Memory B cell (primary cell): Measurements from ENCODE around the gene PHC1.
"Not testable (repeated sequence)": the region's sequence is repeated elsewhere in the genome, so short reads cannot be mapped to it uniquely, and the experiment has no call there.

Source experiments
- ATAC-seq: fragments of 150-1000 bp; cut with Tn5 transposase; 2 replicates; pipeline ENCODE4 v1.10.0; 2021; ENCODE audit warnings: low read depth, mild to moderate bottlenecking, moderate library complexity
- DNase-seq, 2 donors: peaks; one replicate each; pipeline ENCODE4 v3.0.0; 2022; ENCODE audit warnings: low spot score in 2 of 2
- H3K27ac Mint-ChIP-seq: one replicate; pipeline ENCODE4 v1.8.0; 2022; ENCODE audit warnings: mild to moderate bottlenecking, moderate library complexity, mixed read lengths
- H3K27me3 Mint-ChIP-seq: one replicate; pipeline ENCODE4 v1.8.0; 2022; ENCODE audit warnings: mixed read lengths
- H3K36me3 Mint-ChIP-seq: one replicate; pipeline ENCODE4 v1.8.0; 2022; ENCODE audit warnings: mild to moderate bottlenecking, mixed read lengths
- H3K4me1 Mint-ChIP-seq: one replicate; pipeline ENCODE4 v1.8.0; 2022; ENCODE audit warnings: mixed read lengths
- H3K4me3 Mint-ChIP-seq: one replicate; pipeline ENCODE4 v1.8.0; 2022; ENCODE audit warnings: mild to moderate bottlenecking, moderate library complexity, mixed read lengths
- H3K9me3 Mint-ChIP-seq: one replicate; pipeline ENCODE4 v1.8.0; 2022; ENCODE audit warnings: mixed read lengths

Gene PHC1

DNA sequence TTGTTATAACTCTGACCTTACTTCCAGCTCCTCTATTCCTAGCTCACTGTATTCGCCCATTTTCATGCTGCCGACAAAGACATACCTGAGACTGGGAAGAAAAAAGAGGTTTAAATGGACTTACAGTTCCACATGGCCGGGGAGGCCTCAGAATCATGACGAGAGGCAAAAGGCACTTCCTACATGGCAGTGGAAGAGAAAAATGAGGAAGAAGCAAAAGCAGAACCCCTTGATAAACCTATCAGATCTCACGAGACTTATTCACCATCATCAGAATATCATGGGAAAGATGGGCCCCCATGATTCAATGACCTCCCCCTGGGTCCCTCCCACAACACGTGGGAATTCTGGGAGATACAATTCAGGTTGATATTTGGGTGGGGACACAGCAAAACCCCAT is 14.5 kb upstream of the PHC1 start:
- ATAC-seq (no peak), DNase-seq (no peak)
- no peak overlapping the region for H3K4me3 Mint-ChIP-seq
- H3K36me3 Mint-ChIP-seq, result peaks cover 6% of the 10 kb centered on the region
- H3K4me1 Mint-ChIP-seq, result peaks cover 23% of the 10 kb centered on the region
- H3K27me3 Mint-ChIP-seq, result no peaks in the 10 kb centered on the region
- peaks cover 11% of the 10 kb centered on the region for H3K9me3 Mint-ChIP-seq
- H3K27ac Mint-ChIP-seq, result no peak overlapping the region

DNA sequence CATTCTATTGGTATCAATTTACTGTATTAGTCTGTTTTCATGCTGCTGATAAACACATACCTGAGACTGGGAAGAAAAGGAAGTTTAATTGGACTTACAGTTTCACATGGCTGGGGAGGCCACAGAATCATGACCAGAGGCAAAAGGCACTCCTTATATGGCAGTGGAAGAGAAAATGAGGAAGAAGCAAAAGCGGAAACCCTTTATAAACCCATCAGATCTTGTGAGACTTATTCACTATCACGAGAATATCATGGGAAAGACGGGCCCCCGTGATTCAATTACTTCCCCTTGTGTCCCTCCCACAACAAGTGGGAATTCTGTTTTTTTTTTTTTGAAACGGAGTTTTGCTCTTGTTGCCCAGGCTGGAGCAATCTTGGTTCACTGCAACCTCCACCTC is 11.6 kb upstream of the PHC1 start:
- Mint-ChIP-seq H3K27ac (peak overlapping the region; percentile 84), H3K4me1 (peaks cover 26% of the 10 kb centered on the region), H3K9me3 (peaks cover 11% of the 10 kb centered on the region), H3K4me3 (peak overlapping the region; percentile 51)
- peak; percentile 90 for ATAC-seq
- not testable (repeated sequence) for H3K27me3 Mint-ChIP-seq, H3K36me3 Mint-ChIP-seq
- peak in 1 of 2 donors; percentile 36 for DNase-seq

DNA sequence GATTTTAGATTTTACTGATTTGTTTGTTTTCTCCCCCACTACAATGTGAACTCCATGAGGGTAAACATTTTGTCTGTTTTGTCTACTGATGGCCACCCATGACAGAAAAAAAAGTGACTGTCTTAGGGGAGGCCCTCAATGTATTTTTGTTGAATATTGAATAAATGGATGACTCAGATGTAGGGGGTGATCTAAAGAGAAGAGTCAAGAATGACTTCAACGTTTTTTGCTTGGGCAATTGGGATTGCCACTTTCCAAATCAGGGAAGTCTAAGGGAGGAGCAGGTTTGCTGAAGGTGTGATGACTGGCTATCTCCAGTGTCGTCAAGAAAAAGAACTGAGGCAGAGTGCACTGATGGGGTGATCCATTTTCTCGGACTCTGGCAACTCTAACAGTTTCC is 10.7 kb upstream of the PHC1 start:
- Mint-ChIP-seq H3K36me3 (peaks cover 6% of the 10 kb centered on the region), H3K9me3 (peaks cover 11% of the 10 kb centered on the region), H3K4me1 (peaks cover 26% of the 10 kb centered on the region), H3K4me3 (peak overlapping the region; percentile 35), H3K27me3 (no peaks in the 10 kb centered on the region), H3K27ac (peak overlapping the region; percentile 84)
- DNase-seq (no peak), ATAC-seq (no peak)

DNA sequence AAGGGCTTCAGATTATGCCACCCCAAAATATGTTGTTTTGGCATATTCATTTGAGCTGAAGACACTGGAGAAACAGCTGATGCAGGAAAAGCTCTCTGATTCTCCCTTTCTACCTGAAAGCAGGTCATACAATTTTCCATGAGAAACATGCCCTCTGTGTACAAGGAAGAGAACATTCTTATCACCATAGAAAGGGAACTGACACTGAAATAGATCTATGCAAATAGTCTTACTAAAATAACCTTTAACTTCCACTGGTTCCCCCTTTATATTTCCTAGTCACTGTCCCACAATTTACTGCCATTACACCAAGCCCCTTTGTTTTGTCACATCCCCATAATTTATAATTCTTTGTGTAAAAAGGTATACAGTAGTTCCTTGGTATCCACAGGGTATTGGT is 9.6 kb upstream of the PHC1 start:
- ATAC-seq (peak; percentile 25), DNase-seq (no peak)
- H3K27me3 Mint-ChIP-seq, result no peaks in the 10 kb centered on the region
- H3K4me3 Mint-ChIP-seq, result peak overlapping the region; percentile 21
- H3K36me3 Mint-ChIP-seq, result peaks cover 6% of the 10 kb centered on the region
- no peak overlapping the region for H3K27ac Mint-ChIP-seq
- H3K4me1 Mint-ChIP-seq, result peaks cover 25% of the 10 kb centered on the region
- H3K9me3 Mint-ChIP-seq, result peaks cover 10% of the 10 kb centered on the region

DNA sequence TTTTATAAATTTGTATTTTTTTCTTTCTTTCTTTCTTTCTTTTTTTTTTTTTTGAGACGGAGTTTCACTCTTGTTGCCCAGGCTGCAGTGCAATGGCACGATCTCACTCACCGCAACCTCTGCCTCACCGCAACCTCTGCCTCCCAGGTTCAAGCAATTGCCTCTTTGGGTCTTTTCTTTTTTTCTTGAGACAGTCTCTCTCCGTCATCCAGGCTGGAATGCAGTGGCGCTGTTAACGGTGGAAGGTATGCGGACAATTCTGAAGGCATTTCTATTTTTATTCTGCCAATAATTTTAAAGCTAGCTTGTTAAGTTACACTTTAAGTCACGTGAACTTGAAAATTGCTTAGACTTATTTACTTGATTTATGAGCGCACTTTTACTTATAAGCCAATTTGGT is 8.8 kb upstream of the PHC1 start:
- peaks cover 20% of the 10 kb centered on the region for H3K4me1 Mint-ChIP-seq
- peaks cover 6% of the 10 kb centered on the region for H3K36me3 Mint-ChIP-seq
- no peaks in the 10 kb centered on the region for H3K27me3 Mint-ChIP-seq
- H3K27ac Mint-ChIP-seq, result no peak overlapping the region
- DNase-seq (no peak), ATAC-seq (no peak)
- H3K4me3 Mint-ChIP-seq, result no peak overlapping the region
- peaks cover 6% of the 10 kb centered on the region for H3K9me3 Mint-ChIP-seq

DNA sequence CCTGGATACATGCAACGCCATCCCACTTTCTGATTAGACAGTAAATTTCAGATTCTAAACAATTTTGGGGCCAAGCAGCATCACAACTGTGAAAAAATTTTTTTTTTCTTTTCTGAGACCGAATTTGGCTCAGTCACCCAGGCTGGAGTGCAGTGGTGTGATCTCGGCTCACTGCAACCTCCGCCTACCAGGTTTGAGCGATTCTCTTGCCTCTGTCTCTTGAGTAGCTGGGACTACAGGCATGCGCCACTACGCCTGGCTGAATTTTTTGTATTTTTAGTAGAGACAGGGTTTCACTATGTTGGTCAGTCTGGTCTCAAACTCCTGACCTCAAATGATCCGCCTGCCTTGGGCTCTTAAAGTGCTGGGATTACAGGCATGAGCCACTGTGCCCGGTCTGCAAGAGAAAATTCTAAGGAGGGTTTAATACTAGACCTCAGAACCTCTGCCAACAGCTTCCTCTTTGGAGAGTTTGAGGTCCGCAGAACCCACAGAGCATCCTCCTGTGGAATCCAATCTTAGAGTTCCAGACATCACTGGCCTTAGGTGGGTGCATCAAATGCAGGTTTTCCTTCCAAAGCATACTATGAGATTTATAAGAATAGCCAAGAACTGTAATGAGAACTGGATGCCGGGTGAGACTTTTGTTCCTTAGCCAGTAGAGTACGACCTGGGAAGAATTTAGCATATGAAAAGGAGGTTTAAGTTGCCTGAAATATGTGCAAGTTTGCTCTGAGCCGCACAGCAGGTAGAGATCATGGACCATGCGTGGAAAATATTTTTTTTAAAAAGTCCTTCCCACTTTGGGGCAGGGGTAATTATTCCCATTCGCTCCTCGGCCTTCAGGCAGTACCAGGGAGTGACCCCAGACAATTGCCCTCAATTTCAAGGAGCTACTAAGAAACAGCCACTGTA is 7.8 kb upstream of the PHC1 start:
- H3K9me3 Mint-ChIP-seq, result peaks cover 6% of the 10 kb centered on the region
- H3K36me3 Mint-ChIP-seq, result peaks cover 6% of the 10 kb centered on the region
- no peak for DNase-seq
- no peak overlapping the region for H3K27ac Mint-ChIP-seq
- no peak overlapping the region for H3K4me3 Mint-ChIP-seq
- H3K27me3 Mint-ChIP-seq, result no peaks in the 10 kb centered on the region
- peaks cover 21% of the 10 kb centered on the region for H3K4me1 Mint-ChIP-seq
- ATAC-seq, result no peak

DNA sequence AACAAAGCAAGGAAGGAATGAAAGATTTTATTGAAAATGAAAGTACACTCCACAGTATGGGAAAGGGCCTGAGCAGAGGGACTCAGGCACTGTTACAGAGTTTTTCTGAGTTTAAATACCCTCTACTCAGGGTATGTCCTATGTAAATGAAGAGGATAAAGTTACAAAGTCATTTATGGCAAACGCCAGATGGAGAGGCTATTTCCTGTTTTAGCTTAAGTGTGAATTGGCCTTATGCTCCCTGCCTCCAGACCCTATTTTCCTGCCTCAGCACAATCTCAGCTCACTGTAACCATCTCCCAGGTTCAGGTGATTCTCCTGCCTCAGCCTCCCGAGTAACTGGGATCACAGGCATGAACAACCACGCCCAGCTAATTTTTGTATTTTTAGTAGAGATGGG is 6.8 kb upstream of the PHC1 start:
- Mint-ChIP-seq H3K4me3 (no peak overlapping the region), H3K27me3 (no peaks in the 10 kb centered on the region), H3K9me3 (peaks cover 5% of the 10 kb centered on the region), H3K4me1 (peaks cover 23% of the 10 kb centered on the region), H3K27ac (no peak overlapping the region), H3K36me3 (peaks cover 5% of the 10 kb centered on the region)
- ATAC-seq, result no peak
- DNase-seq, result no peak

DNA sequence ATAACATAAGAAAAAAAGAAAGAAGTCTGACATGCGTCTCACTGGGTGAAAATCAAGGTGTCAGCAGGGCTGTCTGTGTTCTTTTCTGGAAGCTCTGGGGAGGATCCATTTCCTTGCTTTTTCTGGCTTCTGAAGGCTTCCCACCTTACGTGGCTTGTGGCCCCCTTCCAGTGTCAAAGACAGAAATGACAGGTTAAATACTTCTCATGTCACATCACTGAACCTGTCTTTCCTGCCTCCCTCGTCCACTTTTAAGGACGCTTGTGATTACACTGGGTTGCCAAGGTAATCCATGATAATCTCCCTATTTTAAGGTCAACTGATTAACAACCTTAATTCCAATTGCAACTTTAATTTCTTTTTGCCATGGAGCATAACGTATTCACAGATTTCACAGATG is 4.6 kb upstream of the PHC1 start:
- peaks cover 14% of the 10 kb centered on the region for H3K4me1 Mint-ChIP-seq
- H3K27me3 Mint-ChIP-seq, result no peaks in the 10 kb centered on the region
- H3K9me3 Mint-ChIP-seq, result no peaks in the 10 kb centered on the region
- no peak overlapping the region for H3K27ac Mint-ChIP-seq
- DNase-seq (no peak), ATAC-seq (no peak)
- no peaks in the 10 kb centered on the region for H3K36me3 Mint-ChIP-seq
- no peak overlapping the region for H3K4me3 Mint-ChIP-seq

DNA sequence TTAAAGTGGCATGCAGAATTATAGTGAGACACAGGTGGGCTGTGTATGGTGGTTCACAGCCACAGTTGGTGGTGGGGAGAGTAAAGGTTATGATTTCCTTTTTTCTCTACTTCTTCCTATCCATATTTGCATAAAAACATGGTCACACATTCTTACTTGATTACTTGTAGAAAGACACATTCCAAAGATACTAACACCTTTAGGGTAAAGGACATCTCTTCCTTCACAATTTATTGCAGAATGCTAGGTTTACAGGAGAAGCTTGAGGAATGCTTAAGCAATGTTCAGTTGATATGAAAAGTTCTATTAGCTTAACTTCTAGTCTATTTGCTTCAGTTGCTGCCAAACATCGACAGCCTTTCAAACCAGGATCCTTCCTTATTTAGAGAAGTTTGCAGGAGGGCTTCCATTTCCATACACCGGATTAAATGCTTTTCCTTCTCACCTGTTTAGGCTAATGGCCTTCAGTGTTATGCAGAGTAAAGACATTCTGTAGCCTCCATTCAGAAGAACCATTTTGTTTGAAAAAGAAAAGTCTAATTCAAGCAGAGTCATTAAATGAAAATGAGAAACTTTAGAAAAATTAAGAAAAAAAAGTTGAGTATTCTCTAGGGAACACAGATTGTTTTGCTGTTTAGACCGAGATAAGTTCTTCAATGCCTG is 2.6 kb upstream of the PHC1 start:
- no peak for DNase-seq
- Mint-ChIP-seq H3K9me3 (no peaks in the 10 kb centered on the region), H3K27ac (peak overlapping the region; percentile 28)

DNA sequence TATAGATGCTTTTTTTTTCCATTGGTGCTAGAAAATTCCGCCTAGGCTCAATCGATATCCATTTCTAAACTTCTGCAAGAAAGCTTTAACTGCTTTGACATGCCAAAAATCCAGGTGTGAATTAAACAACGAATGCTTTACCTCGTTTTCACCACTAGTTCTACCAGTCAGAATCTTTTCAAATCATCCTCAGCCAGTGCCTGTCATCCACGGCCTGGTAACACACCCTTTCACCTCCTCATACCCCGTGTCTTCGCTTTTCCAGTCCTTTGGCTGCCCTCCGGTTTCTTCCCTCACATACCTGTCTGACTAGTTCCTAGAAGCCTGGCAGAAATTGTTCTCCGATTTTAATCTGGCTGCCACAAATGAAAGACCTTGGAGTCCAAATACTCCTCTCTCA is 1.4 kb upstream of the PHC1 start:
- H3K27ac Mint-ChIP-seq, result peak overlapping the region; percentile 86
- no peaks in the 10 kb centered on the region for H3K27me3 Mint-ChIP-seq
- H3K9me3 Mint-ChIP-seq, result no peaks in the 10 kb centered on the region
- H3K4me1 Mint-ChIP-seq, result peaks cover 11% of the 10 kb centered on the region
- DNase-seq (peak in 1 of 2 donors; percentile 20), ATAC-seq (peak; percentile 33)
- H3K36me3 Mint-ChIP-seq, result no peaks in the 10 kb centered on the region
- H3K4me3 Mint-ChIP-seq, result peak overlapping the region; percentile 10

More for the DNA sequence above, 2.6 kb upstream of the PHC1 start:
- H3K36me3 Mint-ChIP-seq, result no peaks in the 10 kb centered on the region
- H3K4me1 Mint-ChIP-seq, result peaks cover 11% of the 10 kb centered on the region
- no peak overlapping the region for H3K4me3 Mint-ChIP-seq
- ATAC-seq, result no peak
- no peaks in the 10 kb centered on the region for H3K27me3 Mint-ChIP-seq

DNA sequence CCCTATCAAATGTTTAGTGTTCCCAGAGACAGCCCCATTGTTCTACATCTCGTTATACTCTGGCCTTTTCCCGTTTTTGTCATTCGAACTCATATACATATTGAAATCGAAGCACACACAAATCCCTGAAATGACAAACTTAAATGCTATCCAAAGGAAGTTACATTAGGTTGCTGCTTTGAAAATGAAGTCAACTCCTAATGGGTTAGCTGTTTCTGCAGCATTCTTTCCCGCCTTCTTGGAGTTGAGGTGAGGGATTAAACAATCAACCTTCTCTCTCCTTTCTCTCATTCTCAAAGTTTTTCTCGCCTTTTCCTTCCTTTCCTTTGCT is 642 bp upstream of the PHC1 start:
- Mint-ChIP-seq H3K4me3 (peak overlapping the region; percentile 90), H3K27me3 (no peaks in the 10 kb centered on the region), H3K36me3 (peaks cover 4% of the 10 kb centered on the region), H3K27ac (peak overlapping the region; percentile 86), H3K4me1 (peaks cover 11% of the 10 kb centered on the region), H3K9me3 (no peaks in the 10 kb centered on the region)
- DNase-seq (no peak), ATAC-seq (no peak)

DNA sequence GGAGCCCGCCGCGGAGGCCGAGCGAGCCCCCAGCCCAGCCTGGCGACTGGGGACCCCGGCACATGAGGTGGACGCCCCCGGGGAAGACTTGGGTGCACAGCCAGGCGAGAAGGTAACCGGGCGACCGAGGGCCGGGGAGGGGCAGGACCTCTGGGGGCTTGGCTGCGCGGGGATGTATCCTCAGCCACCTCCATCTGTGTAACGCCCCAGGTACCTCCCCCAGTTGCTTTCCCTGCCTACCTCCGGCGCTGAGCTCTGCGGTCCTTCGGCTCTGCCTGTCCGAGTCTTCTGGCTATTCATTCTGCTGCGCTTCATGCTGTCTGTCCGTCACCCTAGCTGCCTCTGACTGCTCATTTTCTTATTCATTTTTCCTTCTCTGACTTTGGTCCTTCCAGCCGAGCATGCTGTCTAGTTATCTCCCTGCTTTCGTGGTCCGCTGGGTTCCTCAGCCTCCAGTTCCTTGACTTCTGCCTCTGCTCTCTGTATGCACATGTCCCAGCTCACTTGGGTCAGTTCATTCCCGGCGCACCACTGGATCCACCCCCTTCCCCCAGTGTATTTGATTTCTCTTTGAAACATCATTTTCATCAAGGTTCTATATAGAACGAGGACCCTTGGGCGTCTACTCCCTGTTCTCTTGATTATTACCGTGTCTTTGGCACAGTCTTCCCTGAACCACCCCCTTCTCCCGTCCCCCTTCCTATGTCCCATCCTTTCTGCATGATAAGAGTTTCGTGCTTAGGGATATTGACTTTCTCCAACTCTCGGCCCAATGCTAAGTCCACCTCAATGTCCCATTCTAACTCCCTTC is 612 bp downstream of the PHC1 start:
- H3K9me3 Mint-ChIP-seq, result no peaks in the 10 kb centered on the region
- no peak overlapping the region for H3K4me3 Mint-ChIP-seq
- H3K27ac Mint-ChIP-seq, result no peak overlapping the region
- ATAC-seq (peak; percentile 76), DNase-seq (peak; percentile 35 to 53)
- peaks cover 11% of the 10 kb centered on the region for H3K4me1 Mint-ChIP-seq
- peaks cover 7% of the 10 kb centered on the region for H3K36me3 Mint-ChIP-seq
- H3K27me3 Mint-ChIP-seq, result no peaks in the 10 kb centered on the region

DNA sequence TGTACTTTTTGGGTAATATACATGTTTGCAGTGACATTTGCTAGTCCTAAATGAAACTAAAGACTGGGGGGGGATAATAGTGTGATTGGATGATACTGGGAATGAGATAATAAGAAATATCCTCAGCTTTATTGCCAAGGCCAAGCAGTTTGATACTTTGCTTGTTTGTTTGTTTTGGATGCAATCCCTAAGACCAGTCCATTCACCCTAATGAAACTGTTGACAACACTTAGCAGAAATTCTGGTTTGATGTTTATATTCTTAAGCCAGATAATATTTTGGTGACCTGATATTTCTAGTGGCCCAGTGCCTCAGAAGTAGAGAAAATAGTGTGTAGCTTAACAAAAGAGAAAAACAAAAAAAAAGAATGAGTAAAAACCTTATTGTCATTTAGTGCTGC is 1.8 kb downstream of the PHC1 start:
- no peak for ATAC-seq
- Mint-ChIP-seq H3K4me3 (no peak overlapping the region), H3K9me3 (no peaks in the 10 kb centered on the region), H3K27ac (no peak overlapping the region), H3K27me3 (no peaks in the 10 kb centered on the region), H3K4me1 (peaks cover 11% of the 10 kb centered on the region), H3K36me3 (peaks cover 11% of the 10 kb centered on the region)
- DNase-seq, result no peak

DNA sequence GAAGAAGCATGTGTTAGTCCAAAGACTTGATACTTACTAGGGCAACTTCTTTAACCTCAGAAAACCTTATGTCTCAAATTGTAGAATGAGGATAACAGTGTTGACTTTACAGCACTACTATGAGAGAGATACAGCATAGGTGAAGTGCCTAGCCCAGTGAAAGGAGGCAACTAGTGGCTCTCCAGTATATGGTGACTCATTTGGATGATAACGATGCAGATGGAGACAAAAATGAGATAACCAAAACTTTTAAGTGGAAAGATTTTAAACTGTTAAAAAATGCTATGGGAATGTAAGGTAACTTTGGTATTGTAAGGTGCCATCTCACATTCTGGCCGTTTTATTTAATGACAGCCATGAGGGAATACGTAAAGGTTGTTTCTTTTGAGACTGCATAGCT is 2.7 kb downstream of the PHC1 start:
- Mint-ChIP-seq H3K4me3 (no peak overlapping the region), H3K27ac (no peak overlapping the region), H3K27me3 (no peaks in the 10 kb centered on the region), H3K36me3 (peaks cover 15% of the 10 kb centered on the region), H3K4me1 (peaks cover 5% of the 10 kb centered on the region), H3K9me3 (no peaks in the 10 kb centered on the region)
- ATAC-seq (no peak), DNase-seq (no peak)
